CD4-positive, alpha-beta T cell treated with Interleukin-17A for 4 hours (primary cell): ENCODE data around the gene P2RY12.

Experiments used
- DNase-seq: peaks from one replicate; pipeline ENCODE4 v3.0.0-alpha.2; 2020; ENCODE audit warnings: mixed read lengths

The P2RY12 gene

DNA sequence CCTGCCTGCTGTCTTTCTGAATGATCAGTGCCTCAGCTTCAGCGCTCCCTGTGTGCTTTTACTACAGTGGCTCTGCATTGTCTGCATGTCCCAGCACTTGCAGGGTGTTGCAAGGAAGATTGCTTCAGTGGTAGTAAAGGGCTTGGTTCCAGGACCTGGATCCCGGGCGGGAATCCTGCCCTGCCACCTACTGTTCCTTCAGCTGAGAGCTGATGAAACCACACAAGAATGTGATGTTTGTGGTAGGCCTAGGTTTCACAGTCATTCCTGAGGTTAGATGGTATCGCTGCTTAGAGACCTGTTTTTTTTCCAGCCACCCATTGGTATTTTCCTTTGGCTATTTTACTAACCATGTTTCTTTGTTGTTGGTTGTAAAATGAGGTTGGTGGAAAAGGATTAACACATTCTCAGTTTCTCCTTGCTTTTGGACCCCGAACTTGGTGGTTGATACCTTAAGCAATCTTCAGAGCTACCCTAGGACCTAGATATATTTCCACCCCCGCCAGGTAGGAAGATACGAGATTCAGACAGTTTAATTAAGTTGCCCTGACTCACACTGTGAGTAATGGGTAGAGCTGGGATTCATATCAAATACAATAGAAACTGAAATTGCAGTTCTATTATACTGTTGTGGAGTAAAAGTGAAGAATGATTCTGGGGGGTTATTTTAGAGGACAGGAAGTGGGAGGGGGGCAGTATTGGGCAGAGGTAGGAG lies 79.3 kb downstream of the P2RY12 start:
- DNase-seq = no peak

DNA sequence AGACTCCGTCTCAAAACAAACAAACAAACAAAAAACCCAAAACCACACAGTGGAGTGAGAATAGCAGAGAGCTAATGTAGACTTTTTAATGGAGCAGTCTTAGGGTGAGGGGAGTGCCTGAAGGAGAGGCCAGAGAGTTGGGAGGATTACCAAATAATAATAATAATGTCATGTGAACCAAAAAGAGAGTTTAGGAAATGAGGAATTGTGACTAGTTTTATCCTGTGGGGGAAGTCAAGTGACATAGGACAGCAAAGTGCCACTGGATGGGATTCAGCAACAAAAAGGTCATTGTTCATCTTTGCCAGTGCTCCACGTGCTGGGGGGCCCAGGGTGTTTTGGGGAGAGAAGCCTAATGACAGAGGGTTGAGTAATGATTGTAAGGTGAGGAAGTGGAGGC lies 80.8 kb downstream of the P2RY12 start:
- no peak for DNase-seq

DNA sequence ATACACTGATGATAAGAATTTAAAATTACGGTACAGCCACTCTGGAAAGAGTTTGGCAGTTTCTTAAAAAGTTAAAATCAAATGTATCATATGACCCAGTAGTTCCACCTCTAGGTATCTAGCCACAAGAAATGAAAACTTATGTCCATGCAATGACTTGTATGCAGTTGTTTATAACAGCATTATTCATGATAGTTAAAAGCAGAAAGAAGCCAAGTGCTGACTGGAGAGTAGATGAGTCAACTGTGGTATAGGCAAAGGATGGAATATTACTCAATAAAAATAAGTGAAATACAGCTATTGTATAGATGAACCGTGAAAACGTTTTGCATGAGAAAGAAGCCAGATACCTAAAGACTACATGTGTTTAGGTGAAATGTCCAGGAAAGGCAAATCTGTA lies 82.8 kb downstream of the P2RY12 start:
- no peak for DNase-seq

DNA sequence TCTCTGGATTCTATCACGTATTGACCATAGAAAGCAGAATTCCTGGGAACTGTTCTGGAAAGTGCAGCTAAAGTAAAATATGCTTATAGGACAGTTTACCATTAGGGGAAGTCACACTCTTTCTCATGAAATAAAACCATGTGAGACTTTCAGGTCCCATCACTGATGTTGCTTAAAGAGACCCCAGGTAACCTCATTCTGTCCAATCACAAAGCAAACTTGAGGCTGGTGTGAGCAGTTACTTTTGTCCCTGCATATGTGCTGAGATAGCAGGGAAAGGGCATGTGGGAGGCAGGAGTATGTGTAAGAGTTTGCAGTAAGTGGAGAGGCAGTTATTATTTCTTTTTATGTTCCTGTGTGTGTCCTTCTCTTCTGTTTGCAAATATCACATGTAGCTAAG lies 84.0 kb downstream of the P2RY12 start:
- DNase-seq = no peak

DNA sequence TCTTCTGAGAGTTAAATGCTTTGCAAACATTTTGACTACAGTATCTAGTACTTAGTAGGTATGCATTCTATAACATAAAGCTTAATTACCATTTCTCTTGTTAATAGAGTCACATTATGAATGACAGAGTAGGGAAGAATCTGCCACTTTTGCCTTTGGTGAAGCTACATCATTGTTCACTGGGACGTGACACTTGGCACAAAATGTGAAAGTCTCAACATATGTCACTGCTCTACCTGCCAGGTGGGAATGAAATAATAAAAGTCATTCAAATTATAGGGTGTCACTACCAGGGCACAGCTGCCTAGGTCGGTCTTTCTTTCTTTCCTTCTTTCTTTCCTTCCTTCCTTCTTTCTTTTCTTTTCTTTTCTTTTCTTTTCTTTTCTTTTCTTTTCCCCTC lies 85.5 kb downstream of the P2RY12 start:
- DNase-seq = no peak

DNA sequence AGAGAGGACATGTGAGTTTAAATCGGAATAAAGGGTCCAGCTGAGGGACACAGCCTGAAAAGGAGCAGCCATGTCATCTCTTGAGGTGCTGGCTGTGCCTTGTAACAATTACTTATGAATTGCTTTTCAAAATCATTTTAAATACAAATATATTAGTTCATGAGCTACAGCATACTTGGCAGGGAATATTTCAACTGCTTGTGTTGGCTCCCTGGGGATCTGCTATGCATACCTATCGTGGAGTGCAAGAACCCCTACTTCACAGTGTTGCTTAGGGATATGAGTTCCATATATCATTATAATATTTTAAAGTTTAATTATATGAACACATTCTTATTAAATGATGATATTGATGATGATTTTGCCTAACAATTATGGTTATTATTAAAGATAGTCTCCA lies 87.1 kb downstream of the P2RY12 start:
- no peak for DNase-seq

DNA sequence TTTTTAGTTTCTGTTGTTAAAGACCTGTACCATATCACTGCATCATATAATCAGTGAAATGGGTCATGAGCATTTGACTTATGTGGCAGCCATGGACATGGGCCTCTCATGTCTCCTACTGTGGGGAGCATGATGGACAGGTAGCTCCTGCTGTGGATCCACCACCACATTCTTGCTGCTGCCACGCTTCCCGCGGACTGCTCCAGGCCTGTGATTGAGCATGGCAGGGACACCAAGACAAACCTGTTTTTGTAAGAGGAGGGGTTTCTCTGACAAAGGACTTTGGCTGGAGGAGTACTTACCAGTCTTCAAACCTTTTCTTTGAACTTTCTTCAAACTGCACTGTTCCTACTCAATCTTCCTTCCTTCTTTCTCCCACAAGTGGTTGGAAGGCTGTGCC lies 88.3 kb downstream of the P2RY12 start:
- DNase-seq = no peak

DNA sequence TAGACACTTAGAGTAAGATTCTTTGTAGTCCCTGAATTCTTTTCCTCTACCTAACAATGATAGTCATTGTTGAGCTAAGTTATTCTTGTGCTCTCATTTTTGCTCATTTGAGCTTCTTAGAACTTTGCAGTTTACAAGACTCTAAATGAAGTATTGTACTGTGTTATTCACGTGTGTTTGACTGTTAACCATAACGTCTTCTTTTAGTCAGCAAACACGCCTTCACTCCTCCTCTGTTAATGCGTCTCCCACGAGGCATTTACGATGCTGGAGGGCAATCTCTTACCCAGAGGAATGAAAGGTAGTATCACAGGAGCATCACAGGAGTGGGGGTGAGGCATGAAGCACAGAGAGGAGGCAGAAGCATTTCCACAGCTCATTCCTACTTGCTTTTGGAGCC lies 91.4 kb downstream of the P2RY12 start:
- DNase-seq = no peak

DNA sequence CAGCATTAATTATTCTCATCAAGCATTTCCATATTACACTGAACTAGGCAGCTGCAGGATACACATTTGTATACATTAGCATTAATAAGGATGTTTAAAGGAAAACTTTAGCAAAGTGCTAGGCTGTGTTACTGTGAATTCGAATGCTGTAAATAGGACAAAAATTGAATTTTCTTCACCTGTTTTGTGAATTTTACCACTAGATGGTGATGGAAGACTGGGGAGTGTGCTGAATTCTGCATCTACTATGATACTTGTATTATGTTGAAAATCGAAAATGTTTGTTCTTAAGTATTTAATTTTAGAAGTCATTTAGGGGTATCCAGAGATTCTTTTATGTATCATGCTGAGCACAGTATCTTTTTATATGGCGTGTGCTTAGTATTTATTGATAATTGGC lies 93.9 kb downstream of the P2RY12 start:
- no peak for DNase-seq

DNA sequence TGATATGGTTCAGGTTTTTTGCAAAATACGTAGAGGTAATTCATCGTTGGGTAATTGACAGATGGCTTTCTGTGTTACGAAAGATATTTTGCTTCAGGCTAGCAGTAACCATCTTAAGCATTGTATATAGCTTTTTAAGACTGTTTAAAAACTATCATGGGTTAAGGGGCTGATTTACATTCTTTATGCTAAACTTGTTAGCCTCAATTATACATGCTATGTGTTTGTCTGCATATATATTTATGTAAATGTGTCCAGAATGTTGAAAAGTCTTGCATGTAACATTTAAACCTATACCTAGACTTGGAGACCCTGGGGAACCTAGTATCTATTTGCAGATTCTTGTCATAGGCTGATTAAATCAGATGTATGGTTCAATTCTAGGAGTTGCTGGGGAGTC lies 95.1 kb downstream of the P2RY12 start:
- DNase-seq = no peak
